Thyroid gland (tissue), 4 donors: ENCODE results near the gene TIMM44.

Source experiments
- CTCF ChIP-seq, 6 experiments: fragments of 200-600 bp in 3 of 6; fragments of 450-650 bp in 3 of 6; sonication (generic) in 3 of 6; IDR thresholded peaks; one replicate each; pipeline ENCODE4 v1.5.1; 2016 to 2019; ENCODE audit warnings: antibody characterized with exemption in 6 of 6, mild to moderate bottlenecking in 2 of 6, inconsistent platforms in 1 of 6, moderate library complexity in 1 of 6
- POLR2A ChIP-seq, 2 donors: fragments of 450-650 bp; IDR thresholded peaks; one replicate each; pipeline ENCODE4 v1.6.1; 2017; ENCODE audit warnings: antibody characterized with exemption in 2 of 2, mild to moderate bottlenecking in 2 of 2, moderate library complexity in 1 of 2

- TF ChIP-seq CTCF (IDR thresholded peaks at IDR 0.05) (no peak), POLR2A (IDR thresholded peaks at IDR 0.05) (no peak)
Measured at GRCh38 chr19:7877249-7877836, 66.1 kb downstream of the TIMM44 start.
